Measurements from ENCODE around the gene KRT39. TPM values are rescaled to one million over a fixed set of nuclear protein-coding genes. Genes with fewer than 3 reads are reported as not detected.

The KRT39 gene
- total and polyA plus RNA-seq, 2 of the 13 experiments (the other 11 are each of a cell fraction or from before 2014, with no cell fraction given), result 0.07 to 1.2 TPM

DNA sequence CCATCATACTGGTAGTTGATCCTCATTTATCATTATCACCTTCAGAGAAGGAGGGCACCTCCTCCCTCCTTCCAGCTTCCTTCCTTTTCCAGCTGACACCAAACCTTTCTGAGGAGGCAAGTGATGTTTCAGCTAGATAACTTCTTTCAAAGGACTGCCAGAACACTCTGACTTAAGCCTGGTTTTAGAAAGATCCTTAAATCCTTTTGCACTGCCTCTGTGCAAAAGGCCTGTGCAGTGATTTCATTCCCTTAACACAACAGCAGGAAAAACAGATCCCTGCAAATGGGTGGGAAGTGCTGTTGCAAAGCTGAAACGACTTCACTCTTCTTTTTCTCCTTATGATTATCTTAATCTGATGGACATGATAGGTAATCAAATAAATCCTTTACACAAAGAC lies 22.2 kb downstream of the KRT39 start:
- BruUV-seq (replicated peaks), result no TSS peak
- ChIA-PET POLR2A (no interaction called here), CTCF (ENCODE audit: low intra/inter-chr PET ratio, low total read pairs) (no interaction called here)
- in situ Hi-C loops (cut with HindIII; ENCODE audit: extremely low pct_ligation_motif_present, low pct_unique_long_range_greater_than_20kb) (no loop called here), intact Hi-C loops (cut with micrococcal nuclease; ENCODE audit: unreplicated experiment) (no loop called here)
- Histone ChIP-seq H3K4me1 (ENCODE audit: insufficient read depth, low read length) (peaks cover 34% of the 10 kb centered on the region), H2AFZ (ENCODE audit: low read length) (no peak overlapping the region), H3K27ac (ENCODE audit: extremely low read length, insufficient read depth, low read length) (no peak overlapping the region), H3K9me3 (ENCODE audit: low read length) (no peaks in the 10 kb centered on the region), H3K4me2 (ENCODE audit: low read depth, low read length) (no peak overlapping the region), H3K4me3 (replicated peaks in 1 of 3; ENCODE audit: insufficient read depth in 1 of 3, low read depth in 2 of 3, low read length in 3 of 3) (no peak overlapping the region), H3K79me2 (ENCODE audit: insufficient read depth, low read length) (no peaks in the 10 kb centered on the region), H3K27me3 (ENCODE audit: control insufficient read depth in 1 of 2, insufficient read depth in 2 of 2, low read length in 2 of 2) (no peaks in the 10 kb centered on the region), H3K36me3 (replicated peaks in 1 of 2; ENCODE audit: control insufficient read depth in 1 of 2, insufficient read depth in 2 of 2, low read length in 2 of 2) (no peaks in the 10 kb centered on the region), H4K20me1 (ENCODE audit: insufficient read depth, low read length) (no peaks in the 10 kb centered on the region), H3K9ac (ENCODE audit: insufficient read depth, low read depth, low read length) (no peak overlapping the region)
- WGBS (ENCODE audit: low lambda C conversion rate), result 50% methylated on average over 1 of the region's 1 CpG
- TF ChIP-seq ZNF703 (CRISPR knock-in tag; IDR thresholded peaks at IDR 0.05; ENCODE audit: borderline replicate concordance) (no peak), ZNF766 (CRISPR knock-in tag; IDR thresholded peaks at IDR 0.05; ENCODE audit: borderline replicate concordance) (no peak), ZNF749 (CRISPR knock-in tag; IDR thresholded peaks at IDR 0.05; ENCODE audit: borderline replicate concordance) (no peak), CBFB (CRISPR knock-in tag; IDR thresholded peaks at IDR 0.05) (no peak), ZNF224 (CRISPR knock-in tag; IDR thresholded peaks at IDR 0.05) (no peak), ZNF790 (CRISPR knock-in tag; IDR thresholded peaks at IDR 0.05; ENCODE audit: borderline replicate concordance) (no peak), ZC3H13 (CRISPR knock-in tag; IDR thresholded peaks at IDR 0.05) (no peak), ATF7 (IDR thresholded peaks at IDR 0.05) (no peak), ATF7 (CRISPR knock-in tag; IDR thresholded peaks at IDR 0.05) (no peak), HCFC1 (IDR thresholded peaks at IDR 0.05; ENCODE audit: low read depth, low read length) (no peak), ZNF317 (CRISPR knock-in tag; IDR thresholded peaks at IDR 0.05) (no peak)
- no peak for FAIRE-seq
- DNase-seq (ENCODE audit: low spot score), result no peak
- no peak for ATAC-seq

DNA sequence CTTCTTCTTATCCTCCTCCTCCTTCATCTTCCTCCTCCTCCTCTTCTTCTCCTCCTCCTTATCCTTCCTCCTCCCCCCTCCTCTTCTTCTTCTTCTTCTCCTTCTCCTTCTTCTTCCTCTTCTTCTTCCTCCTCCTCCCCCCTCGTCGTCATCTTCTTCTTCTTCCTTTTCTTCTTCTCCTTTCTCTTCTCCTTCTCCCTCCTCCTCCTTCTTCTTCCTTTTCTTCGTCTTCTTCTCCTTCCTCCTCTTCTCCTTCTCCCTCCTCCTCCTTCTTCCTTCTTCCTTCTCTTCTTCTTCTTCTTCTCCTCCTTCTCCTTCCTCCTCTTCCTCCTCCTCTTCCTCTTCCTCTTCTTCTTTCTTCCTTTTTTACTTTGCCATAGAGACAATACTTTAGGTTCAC lies 24.2 kb downstream of the KRT39 start:
- no peaks in the 10 kb centered on the region for H3K79me2 ChIP-seq (ENCODE audit: insufficient read depth, low read length)
- WGBS (ENCODE audit: low lambda C conversion rate), result 74% methylated on average over 3 of the region's 3 CpGs
- ChIA-PET POLR2A (no interaction called here), CTCF (ENCODE audit: low intra/inter-chr PET ratio, low total read pairs) (no interaction called here)
- H3K36me3 ChIP-seq (replicated peaks in 1 of 2; ENCODE audit: control insufficient read depth in 1 of 2, insufficient read depth in 2 of 2, low read length in 2 of 2), result no peaks in the 10 kb centered on the region
- H3K9me3 ChIP-seq (ENCODE audit: low read length), result no peaks in the 10 kb centered on the region
- in situ Hi-C loops (cut with HindIII; ENCODE audit: extremely low pct_ligation_motif_present, low pct_unique_long_range_greater_than_20kb), result no loop called here
- no peak overlapping the region for H3K4me2 ChIP-seq (ENCODE audit: low read depth, low read length)
- no peak overlapping the region for H3K4me3 ChIP-seq (replicated peaks in 1 of 3; ENCODE audit: insufficient read depth in 1 of 3, low read depth in 2 of 3, low read length in 3 of 3)
- FAIRE-seq (no peak), ATAC-seq (no peak), DNase-seq (ENCODE audit: low spot score) (no peak)
- intact Hi-C loops (cut with micrococcal nuclease; ENCODE audit: unreplicated experiment), result no loop called here
- H3K27ac ChIP-seq (ENCODE audit: extremely low read length, insufficient read depth, low read length), result no peak overlapping the region
- BruUV-seq (replicated peaks), result no TSS peak
- H3K4me1 ChIP-seq (ENCODE audit: insufficient read depth, low read length), result peaks cover 40% of the 10 kb centered on the region
- H4K20me1 ChIP-seq (ENCODE audit: insufficient read depth, low read length), result no peaks in the 10 kb centered on the region
- no peak overlapping the region for H3K9ac ChIP-seq (ENCODE audit: insufficient read depth, low read depth, low read length)
- H3K27me3 ChIP-seq (ENCODE audit: control insufficient read depth in 1 of 2, insufficient read depth in 2 of 2, low read length in 2 of 2), result no peaks in the 10 kb centered on the region
- H2AFZ ChIP-seq (ENCODE audit: low read length), result no peak overlapping the region
- TF ChIP-seq ZBTB7B (CRISPR knock-in tag; IDR thresholded peaks at IDR 0.05), result no peak
- TF ChIP-seq ZNF260 (CRISPR knock-in tag; IDR thresholded peaks at IDR 0.05; ENCODE audit: borderline replicate concordance, low read depth), result no peak
- TF ChIP-seq ZNF589 (CRISPR knock-in tag; conservative IDR thresholded peaks at IDR 0.05), result no peak
- TF ChIP-seq, protein P1, sequence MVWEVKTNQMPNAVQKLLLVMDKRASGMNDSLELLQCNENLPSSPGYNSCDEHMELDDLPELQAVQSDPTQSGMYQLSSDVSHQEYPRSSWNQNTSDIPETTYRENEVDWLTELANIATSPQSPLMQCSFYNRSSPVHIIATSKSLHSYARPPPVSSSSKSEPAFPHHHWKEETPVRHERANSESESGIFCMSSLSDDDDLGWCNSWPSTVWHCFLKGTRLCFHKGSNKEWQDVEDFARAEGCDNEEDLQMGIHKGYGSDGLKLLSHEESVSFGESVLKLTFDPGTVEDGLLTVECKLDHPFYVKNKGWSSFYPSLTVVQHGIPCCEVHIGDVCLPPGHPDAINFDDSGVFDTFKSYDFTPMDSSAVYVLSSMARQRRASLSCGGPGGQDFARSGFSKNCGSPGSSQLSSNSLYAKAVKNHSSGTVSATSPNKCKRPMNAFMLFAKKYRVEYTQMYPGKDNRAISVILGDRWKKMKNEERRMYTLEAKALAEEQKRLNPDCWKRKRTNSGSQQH (CRISPR knock-in tag; IDR thresholded peaks at IDR 0.05; ENCODE audit: low read depth), result no peak
- TF ChIP-seq, protein P2, sequence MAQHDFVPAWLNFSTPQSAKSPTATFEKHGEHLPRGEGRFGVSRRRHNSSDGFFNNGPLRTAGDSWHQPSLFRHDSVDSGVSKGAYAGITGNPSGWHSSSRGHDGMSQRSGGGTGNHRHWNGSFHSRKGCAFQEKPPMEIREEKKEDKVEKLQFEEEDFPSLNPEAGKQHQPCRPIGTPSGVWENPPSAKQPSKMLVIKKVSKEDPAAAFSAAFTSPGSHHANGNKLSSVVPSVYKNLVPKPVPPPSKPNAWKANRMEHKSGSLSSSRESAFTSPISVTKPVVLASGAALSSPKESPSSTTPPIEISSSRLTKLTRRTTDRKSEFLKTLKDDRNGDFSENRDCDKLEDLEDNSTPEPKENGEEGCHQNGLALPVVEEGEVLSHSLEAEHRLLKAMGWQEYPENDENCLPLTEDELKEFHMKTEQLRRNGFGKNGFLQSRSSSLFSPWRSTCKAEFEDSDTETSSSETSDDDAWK (CRISPR knock-in tag; IDR thresholded peaks at IDR 0.05), result no peak
- 0 out of 2 replicates have a peak, but pooled peaks have one; percentile 15 for TF ChIP-seq ARNT (IDR thresholded peaks at IDR 0.05)
- TF ChIP-seq MTA1 (CRISPR knock-in tag; IDR thresholded peaks at IDR 0.05; ENCODE audit: borderline replicate concordance), result no peak
- no peak for TF ChIP-seq HOXA5 (CRISPR knock-in tag; IDR thresholded peaks at IDR 0.05)
- TF ChIP-seq ZNF124 (CRISPR knock-in tag; IDR thresholded peaks at IDR 0.05), result no peak
- TF ChIP-seq KLF9 (CRISPR knock-in tag; IDR thresholded peaks at IDR 0.05; ENCODE audit: low read depth), result no peak

Measured in HepG2 (cell line).